VCaP (cell line): ENCODE results near the gene NFIB.
A peak's percentile ranks its signal among the peaks of the same experiment; 100 is the strongest.

Experiments used
- H3K27ac ChIP-seq: fragments of 450-650 bp; 2 replicates; pipeline ENCODE4 v1.5.1; 2017
- TF ChIP-seq, protein P1 (sequence below): fragments of 450-650 bp; conservative IDR thresholded peaks from 2 replicates; pipeline ENCODE4 v1.5.1; 2017; ENCODE audit warnings: mild to moderate bottlenecking, moderate library complexity

NFIB gene

GRCh38 chr9:14215614-14216013, 98.3 kb downstream of the NFIB start:
- peak overlapping the region; percentile 69 for H3K27ac ChIP-seq
- TF ChIP-seq, protein P1, sequence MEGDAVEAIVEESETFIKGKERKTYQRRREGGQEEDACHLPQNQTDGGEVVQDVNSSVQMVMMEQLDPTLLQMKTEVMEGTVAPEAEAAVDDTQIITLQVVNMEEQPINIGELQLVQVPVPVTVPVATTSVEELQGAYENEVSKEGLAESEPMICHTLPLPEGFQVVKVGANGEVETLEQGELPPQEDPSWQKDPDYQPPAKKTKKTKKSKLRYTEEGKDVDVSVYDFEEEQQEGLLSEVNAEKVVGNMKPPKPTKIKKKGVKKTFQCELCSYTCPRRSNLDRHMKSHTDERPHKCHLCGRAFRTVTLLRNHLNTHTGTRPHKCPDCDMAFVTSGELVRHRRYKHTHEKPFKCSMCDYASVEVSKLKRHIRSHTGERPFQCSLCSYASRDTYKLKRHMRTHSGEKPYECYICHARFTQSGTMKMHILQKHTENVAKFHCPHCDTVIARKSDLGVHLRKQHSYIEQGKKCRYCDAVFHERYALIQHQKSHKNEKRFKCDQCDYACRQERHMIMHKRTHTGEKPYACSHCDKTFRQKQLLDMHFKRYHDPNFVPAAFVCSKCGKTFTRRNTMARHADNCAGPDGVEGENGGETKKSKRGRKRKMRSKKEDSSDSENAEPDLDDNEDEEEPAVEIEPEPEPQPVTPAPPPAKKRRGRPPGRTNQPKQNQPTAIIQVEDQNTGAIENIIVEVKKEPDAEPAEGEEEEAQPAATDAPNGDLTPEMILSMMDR: no peak

DNA sequence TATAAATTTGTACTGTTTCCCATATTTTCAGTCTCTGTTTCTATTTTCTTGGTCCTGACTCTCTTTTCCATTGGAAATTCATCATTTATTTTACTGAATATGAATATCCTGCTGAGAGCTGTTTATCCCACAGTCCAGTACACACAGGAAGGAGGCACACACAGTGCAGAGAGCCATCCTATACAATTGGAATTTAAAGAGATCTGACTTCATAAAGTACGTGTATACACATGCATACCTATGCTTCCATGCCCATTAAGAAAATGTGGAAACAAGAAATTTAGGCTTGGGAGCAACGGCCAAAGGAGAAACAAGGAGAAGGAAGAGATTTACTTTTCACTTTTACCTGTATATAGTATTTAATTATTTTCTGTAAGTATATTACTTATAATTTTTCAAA, 99.2 kb downstream of the NFIB start:
- peak overlapping the region; percentile 69 for H3K27ac ChIP-seq
- TF ChIP-seq, protein P1: no peak

DNA sequence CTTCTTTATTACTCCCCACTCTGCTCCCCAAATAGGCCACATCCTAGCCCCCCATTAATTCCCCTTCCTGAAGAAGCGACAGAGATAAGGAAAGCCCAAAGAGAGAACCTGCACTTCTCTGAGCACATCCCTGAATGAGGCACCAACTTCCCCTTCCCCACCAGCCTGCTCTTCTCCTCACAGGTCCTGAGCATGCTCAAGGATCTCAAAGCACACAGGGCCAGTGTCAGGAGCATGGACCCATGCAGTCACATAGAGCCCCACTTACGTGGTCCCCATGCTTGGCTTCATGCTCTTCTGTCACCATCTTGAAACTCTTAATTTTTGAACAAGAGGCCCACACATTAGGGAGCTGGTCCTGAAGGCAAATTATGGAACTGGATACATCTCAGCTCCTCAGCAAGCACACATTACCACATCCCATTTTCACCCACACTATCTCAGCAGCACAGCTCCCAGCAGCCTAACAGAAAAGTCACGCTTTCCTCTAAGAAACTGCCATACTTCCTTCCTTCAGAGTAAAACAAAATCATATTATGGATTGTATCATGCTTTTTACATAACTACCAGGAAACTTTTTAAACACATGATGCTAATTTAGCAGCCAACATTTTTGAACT, 99.8 kb downstream of the NFIB start:
- peak overlapping the region; percentile 69 for H3K27ac ChIP-seq
- TF ChIP-seq, protein P1: no peak

GRCh38 chr9:14213504-14213903, 100.4 kb downstream of the NFIB start:
- peak overlapping the region; percentile 69 for H3K27ac ChIP-seq
- TF ChIP-seq, protein P1: no peak

DNA sequence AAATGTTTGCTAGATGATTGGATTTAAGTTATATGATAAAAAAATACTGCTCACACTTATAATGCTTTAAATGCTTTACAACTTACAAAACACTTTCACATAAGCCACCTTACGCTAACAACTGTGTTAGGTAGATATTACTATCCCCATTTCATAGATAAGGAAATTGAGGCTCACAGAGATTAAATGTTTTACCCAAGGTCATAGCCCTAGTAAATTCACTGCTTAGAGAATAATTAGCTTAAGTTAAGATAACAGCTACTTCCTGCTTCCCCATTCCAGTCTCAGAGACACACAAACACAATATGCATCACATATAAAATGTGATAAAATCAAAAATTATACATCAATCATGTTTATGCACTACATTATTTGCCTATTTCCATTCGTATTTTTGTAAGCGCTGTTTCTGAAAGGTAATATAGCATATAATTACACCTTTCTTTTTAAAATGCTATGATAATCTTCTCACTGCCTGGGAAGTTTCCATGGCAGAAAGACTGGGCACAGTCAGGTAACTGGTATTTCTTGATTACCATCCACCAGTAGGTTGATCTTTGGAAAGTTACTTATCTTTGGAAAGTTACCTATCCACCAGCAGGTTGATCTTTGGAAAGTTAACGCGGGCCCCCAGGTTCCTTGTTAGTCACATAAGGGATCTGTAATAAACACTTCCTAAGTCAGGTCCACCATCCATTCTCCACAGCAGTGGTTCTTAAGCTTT, 101.1 kb downstream of the NFIB start:
- peak overlapping the region; percentile 69 for H3K27ac ChIP-seq

DNA sequence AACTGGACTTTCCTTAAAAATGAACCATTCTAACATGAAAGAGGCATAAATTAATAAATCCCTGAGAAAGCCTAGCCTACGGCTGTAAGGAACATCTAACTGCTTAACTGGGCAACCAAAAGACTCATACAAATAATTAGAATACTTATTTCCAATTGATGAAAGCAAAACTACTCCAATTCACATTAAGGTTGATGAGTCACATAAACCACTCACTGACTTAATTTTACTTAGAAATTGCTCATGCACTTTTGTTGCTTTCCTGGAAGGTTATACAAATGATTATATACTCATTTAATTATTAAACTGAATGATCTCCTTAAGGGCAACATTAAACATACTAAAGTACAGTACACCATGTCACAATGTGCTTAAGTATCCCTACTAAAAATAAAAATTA, 101.9 kb downstream of the NFIB start:
- TF ChIP-seq, protein P1: no peak
- peak overlapping the region; percentile 69 for H3K27ac ChIP-seq

More for the DNA sequence above, 101.1 kb downstream of the NFIB start:
- TF ChIP-seq, protein P1: no peak

GRCh38 chr9:14211564-14211963, 102.4 kb downstream of the NFIB start:
- H3K27ac ChIP-seq: peak overlapping the region; percentile 69
- TF ChIP-seq, protein P1: no peak
